Subcutaneous adipose tissue (tissue), 4 donors: ENCODE measurements around the gene KRT37. TPM values are rescaled to one million over a fixed set of nuclear protein-coding genes. Genes with fewer than 3 reads are reported as not detected.

Experiments used
- total RNA-seq, 4 donors: library from RNA; depleted of rRNA; stranded (reverse); fragments of >200 nt; gene quantifications; one replicate each; pipeline ENCODE4 v1.1.0, GENCODE V29; 2016
- TF ChIP-seq, protein P1 (sequence below): fragments of 450-650 bp; IDR thresholded peaks from one replicate; pipeline ENCODE4 v1.5.1; 2016; ENCODE audit warnings: low read depth, mild to moderate bottlenecking, control low read depth, antibody characterized with exemption, moderate library complexity

The KRT37 gene
- total RNA-seq, 4 donors from 2014 or later: not detected

DNA sequence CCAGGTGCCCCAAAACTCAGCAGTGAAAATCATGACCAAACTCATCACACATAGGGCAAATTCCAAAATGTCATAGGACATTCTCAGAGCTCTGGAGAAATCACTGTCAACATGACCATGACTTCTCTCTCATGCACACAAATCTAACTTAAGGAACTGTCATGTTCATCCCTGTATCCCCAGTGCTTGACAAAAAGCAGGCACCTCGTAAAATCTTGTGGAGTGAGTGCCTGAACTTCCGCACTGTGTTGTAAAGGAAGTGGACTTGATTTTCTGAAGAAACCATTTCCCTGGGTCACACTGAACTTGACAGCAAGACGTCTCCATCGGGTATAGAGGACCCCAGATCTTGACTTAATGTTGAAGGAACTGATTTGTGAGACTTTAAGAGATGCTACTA, 2.8 kb downstream of the KRT37 start:
- TF ChIP-seq, protein P1, sequence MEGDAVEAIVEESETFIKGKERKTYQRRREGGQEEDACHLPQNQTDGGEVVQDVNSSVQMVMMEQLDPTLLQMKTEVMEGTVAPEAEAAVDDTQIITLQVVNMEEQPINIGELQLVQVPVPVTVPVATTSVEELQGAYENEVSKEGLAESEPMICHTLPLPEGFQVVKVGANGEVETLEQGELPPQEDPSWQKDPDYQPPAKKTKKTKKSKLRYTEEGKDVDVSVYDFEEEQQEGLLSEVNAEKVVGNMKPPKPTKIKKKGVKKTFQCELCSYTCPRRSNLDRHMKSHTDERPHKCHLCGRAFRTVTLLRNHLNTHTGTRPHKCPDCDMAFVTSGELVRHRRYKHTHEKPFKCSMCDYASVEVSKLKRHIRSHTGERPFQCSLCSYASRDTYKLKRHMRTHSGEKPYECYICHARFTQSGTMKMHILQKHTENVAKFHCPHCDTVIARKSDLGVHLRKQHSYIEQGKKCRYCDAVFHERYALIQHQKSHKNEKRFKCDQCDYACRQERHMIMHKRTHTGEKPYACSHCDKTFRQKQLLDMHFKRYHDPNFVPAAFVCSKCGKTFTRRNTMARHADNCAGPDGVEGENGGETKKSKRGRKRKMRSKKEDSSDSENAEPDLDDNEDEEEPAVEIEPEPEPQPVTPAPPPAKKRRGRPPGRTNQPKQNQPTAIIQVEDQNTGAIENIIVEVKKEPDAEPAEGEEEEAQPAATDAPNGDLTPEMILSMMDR: no peak

DNA sequence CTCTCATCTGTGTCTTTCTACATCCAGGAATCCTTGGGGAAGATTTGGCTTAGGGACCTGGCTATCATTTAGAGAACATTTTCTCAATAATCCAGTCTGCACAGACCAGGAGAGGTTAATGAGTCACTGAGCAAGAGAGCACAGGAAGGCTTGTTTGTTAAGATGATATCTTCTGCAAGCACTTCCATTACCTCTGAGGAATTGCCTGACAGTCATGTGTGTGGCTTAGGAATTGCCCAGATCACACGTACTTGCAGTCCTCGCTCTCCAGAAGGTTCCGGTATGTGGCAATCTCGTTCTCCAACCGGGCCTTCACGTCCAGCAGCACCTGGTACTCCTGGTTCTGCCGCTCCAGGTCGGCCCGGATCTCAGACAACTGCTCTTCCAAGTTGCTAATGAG, 3.3 kb downstream of the KRT37 start:
- TF ChIP-seq, protein P1: no peak

DNA sequence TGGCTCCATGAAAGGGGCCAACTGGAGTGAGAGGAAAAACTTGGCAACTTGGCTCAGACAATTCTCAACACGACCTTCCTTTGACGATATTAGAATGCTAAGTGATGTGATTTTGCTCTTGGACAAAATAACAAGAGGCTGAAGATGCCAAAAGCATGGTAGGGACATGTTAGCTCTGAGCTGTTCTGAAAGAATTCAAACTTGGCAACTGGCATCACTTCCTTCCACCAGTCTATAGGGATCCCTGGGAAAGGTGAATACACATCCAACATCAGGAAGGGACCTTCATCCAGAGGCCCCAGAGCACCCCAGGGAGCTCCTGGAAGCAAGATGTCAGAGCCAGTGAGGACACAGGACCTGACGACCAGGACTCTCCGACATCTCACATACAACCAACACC, 4.3 kb downstream of the KRT37 start:
- TF ChIP-seq, protein P1: no peak

DNA sequence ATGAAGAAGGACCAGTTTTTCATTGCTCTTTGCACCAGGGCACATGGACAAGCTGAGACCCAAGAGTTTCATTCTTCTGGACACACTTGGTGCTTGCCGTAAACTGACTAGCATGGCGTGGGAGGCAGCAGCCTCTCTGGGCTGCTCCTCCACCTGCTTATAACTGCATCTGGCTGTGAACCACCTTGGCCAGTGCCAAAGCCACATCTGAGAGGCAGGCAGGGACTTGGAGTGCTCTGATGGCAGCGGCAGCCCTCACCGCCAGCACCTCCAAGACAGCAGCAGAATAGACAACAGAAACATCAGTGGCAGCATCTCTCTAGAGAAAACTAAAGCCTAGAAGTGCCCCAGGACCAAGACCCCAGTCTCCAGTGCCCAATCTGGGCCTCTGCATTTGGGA, 4.7 kb downstream of the KRT37 start:
- TF ChIP-seq, protein P1: no peak

DNA sequence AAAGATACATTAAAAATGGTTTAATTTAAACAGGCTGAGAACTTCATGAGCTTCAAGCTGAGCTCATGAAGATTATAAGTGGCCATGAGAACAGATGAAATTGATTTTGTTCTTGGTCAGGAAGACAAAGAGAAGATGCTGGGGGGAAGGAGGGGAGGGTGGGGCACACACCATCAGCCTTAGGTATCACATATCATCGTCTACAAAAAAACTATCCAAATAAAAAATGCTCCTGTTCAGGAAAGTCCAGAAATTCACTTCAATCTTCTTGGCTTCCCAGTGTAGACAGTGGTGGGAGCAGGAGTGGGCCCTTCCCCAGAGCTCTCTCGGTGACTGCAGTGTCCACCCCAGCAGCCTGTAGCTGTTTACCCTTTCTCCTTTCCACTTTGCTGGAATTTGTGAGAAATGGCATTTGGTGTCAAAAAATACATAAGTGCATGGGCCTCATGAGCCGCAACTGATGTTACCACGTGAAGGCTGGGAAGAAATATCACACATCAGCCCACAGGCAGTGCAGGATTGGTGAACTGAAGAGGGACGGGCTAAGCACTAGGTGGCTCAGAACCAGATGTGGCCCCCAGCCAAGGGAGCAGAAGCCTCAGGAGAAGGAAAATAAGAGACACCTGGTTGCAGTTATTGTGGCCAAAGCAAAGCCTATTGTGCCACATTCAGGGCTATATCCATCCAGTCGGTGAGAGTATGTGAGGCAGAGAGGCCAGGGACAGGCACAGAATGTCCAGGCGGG, 6.1 kb downstream of the KRT37 start:
- TF ChIP-seq, protein P1: no peak

DNA sequence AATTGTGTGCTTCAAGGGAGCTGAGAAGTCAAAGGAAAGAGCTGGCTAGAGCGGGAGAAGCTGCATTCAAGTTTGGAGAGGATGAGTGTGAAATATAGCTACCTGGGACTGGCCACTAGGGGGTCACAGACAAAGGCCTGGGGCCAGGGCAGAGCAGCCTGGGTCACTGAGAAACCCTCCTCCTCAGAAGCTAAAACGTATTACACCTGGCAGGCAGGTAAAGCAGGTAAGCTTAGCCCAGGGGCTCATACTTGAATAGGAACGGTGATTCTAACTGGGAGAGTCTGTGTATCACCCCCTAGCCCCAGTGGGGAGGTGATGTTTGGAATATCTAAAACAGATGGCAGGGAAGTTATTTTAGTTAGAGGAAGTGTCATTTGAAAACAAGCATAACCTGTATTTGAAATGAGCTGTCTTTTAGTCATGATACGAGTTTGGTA, 6.8 kb downstream of the KRT37 start:
- TF ChIP-seq, protein P1: no peak

DNA sequence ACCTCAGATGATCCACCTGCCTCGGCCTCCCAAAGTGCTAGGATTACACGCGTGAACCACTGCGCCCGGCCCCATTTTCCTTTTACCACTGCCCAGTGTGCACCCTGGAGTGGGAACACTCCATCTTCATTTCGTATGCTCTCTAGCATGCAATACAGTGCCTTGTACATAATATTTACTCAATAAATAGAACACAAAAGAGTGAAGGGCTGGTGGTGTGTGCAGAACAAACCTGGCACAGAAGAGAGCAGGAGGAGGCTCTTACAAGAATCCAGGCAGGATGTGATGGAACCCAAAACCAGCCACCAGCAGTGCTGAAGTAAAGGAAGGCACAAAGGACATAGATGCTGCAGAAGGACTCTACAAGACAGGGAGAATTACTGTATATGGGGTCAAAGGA, 7.3 kb downstream of the KRT37 start:
- TF ChIP-seq, protein P1: no peak
